Thyroid gland (tissue), 4 donors: ENCODE data around the gene HYAL1. TPM values are rescaled to one million over a fixed set of nuclear protein-coding genes. Genes with fewer than 3 reads are reported as not detected.

Source experiments
- DNase-seq, 2 donors: peaks; one replicate each; pipeline ENCODE4 v3.0.0-alpha.2; 2019
- H3K27ac ChIP-seq, 3 donors: fragments of 200-600 bp; sonication (generic); 1 replicate in 2 of 3; 2 replicates in 1 of 3; pipeline ENCODE4 v1.5.1; 2016 to 2019; ENCODE audit warnings: mild to moderate bottlenecking in 1 of 3, moderate library complexity in 1 of 3
- H3K27me3 ChIP-seq: fragments of 200-600 bp; sonication (generic); one replicate; pipeline ENCODE4 v1.5.1; 2019
- H3K36me3 ChIP-seq, 2 donors: fragments of 200-600 bp; sonication (generic); one replicate each; pipeline ENCODE4 v1.5.1; 2016 to 2019
- H3K4me1 ChIP-seq, 2 donors: fragments of 200-600 bp; sonication (generic); one replicate each; pipeline ENCODE4 v1.5.1; 2017 to 2019
- H3K4me3 ChIP-seq, 3 donors: fragments of 200-600 bp; sonication (generic); replicated peaks in 1 of 3; 1 replicate in 2 of 3; 2 replicates in 1 of 3; pipeline ENCODE4 v1.5.1; 2016; ENCODE audit warnings: mild to moderate bottlenecking in 1 of 3
- H3K9me3 ChIP-seq: fragments of 200-600 bp; sonication (generic); one replicate; pipeline ENCODE4 v1.5.1; 2017
- POLR2A ChIP-seq, 2 donors: fragments of 450-650 bp; IDR thresholded peaks; one replicate each; pipeline ENCODE4 v1.6.1; 2017; ENCODE audit warnings: antibody characterized with exemption in 2 of 2, mild to moderate bottlenecking in 2 of 2, moderate library complexity in 1 of 2
- WGBS, 2 donors: methylation state at CpG; one replicate each; pipeline ENCODE4 v1.1.5; 2017; 5-methylcytosine and 5-hydroxymethylcytosine counted together
- intact Hi-C: fragments of 100-400 bp; cut with DNase I; formaldehyde crosslinking; loops from one replicate; pipeline ENCODE4 v1.15.1; 2023
- total RNA-seq, 4 donors: library from RNA; depleted of rRNA; stranded (reverse); fragments of >200 nt; gene quantifications; one replicate each; pipeline ENCODE4 v1.2.3, GENCODE V29; 2016
- TF ChIP-seq, protein P1 (sequence below), 6 experiments: fragments of 200-600 bp in 3 of 6; fragments of 450-650 bp in 3 of 6; sonication (generic) in 3 of 6; IDR thresholded peaks; one replicate each; pipeline ENCODE4 v1.5.1; 2016 to 2019; ENCODE audit warnings: antibody characterized with exemption in 6 of 6, mild to moderate bottlenecking in 2 of 6, inconsistent platforms in 1 of 6, moderate library complexity in 1 of 6

HYAL1 gene
- total RNA-seq, 4 donors from 2014 or later: 5.8 to 13.8 (median 9.7) TPM

- no peak for TF ChIP-seq POLR2A (IDR thresholded peaks at IDR 0.05)
- TF ChIP-seq, protein P1, sequence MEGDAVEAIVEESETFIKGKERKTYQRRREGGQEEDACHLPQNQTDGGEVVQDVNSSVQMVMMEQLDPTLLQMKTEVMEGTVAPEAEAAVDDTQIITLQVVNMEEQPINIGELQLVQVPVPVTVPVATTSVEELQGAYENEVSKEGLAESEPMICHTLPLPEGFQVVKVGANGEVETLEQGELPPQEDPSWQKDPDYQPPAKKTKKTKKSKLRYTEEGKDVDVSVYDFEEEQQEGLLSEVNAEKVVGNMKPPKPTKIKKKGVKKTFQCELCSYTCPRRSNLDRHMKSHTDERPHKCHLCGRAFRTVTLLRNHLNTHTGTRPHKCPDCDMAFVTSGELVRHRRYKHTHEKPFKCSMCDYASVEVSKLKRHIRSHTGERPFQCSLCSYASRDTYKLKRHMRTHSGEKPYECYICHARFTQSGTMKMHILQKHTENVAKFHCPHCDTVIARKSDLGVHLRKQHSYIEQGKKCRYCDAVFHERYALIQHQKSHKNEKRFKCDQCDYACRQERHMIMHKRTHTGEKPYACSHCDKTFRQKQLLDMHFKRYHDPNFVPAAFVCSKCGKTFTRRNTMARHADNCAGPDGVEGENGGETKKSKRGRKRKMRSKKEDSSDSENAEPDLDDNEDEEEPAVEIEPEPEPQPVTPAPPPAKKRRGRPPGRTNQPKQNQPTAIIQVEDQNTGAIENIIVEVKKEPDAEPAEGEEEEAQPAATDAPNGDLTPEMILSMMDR (IDR thresholded peaks at IDR 0.05): no peak
- peak overlapping the region in 2 of 3 donors; percentile 58 to 86 for H3K27ac ChIP-seq
- intact Hi-C loops: no loop called here
- no peak for DNase-seq
- H3K27me3 ChIP-seq: no peaks in the 10 kb centered on the region
- peaks cover 15 to 16% of the 10 kb centered on the region in 2 donors for H3K36me3 ChIP-seq
- H3K9me3 ChIP-seq: no peaks in the 10 kb centered on the region
- WGBS, 2 donors: 84 to 90% methylated on average over 4 of the region's 4 CpGs
- H3K4me3 ChIP-seq: no peak overlapping the region
- peaks cover 35 to 76% of the 10 kb centered on the region in 2 donors for H3K4me1 ChIP-seq
Observed at GRCh38 chr3:50250514-50250913, 52.9 kb downstream of the HYAL1 start.

Other genes starting within 250 kb of the HYAL1 start
- gene RBM5, start 214.7 kb downstream of the HYAL1 start, total RNA-seq: 100 to 1,000 TPM; 230 to 337 (median 268) TPM
- 10 to 100 TPM; 13.2 to 44.2 (median 38.2) TPM for gene SEMA3F, start 148.2 kb downstream of the HYAL1 start, total RNA-seq
- not detected for gene GNAT1, start 112.0 kb downstream of the HYAL1 start, total RNA-seq
- 1 to 10 TPM; 1.1 to 5.0 (median 3.6) TPM for gene SLC38A3, start 98.3 kb downstream of the HYAL1 start, total RNA-seq
- gene GNAI2, start 67.4 kb downstream of the HYAL1 start, total RNA-seq: 100 to 1,000 TPM; 111 to 171 (median 142) TPM
- 10 to 100 TPM; 21.0 to 31.0 (median 26.5) TPM for gene SEMA3B, start 34.4 kb downstream of the HYAL1 start, total RNA-seq
- not detected for gene LSMEM2, start 24.5 kb downstream of the HYAL1 start, total RNA-seq
- 10 to 100 TPM; 63.9 to 96.5 (median 88.4) TPM for gene IFRD2, start 11.1 kb downstream of the HYAL1 start, total RNA-seq
- 1 to 10 TPM; 2.7 to 6.7 (median 3.8) TPM for gene HYAL3, start 4.2 kb downstream of the HYAL1 start, total RNA-seq
- 10 to 100 TPM in 2 of 4 donors, 1 to 10 TPM in 2; 6.9 to 15.2 (median 10.8) TPM for gene NAA80, start 4.2 kb downstream of the HYAL1 start, total RNA-seq
- 100 to 1,000 TPM; 133 to 206 (median 158) TPM for gene HYAL2, start 19.2 kb upstream of the HYAL1 start, total RNA-seq
- 10 to 100 TPM; 28.7 to 63.7 (median 42.3) TPM for gene TUSC2, start 24.6 kb upstream of the HYAL1 start, total RNA-seq
- 10 to 100 TPM; 18.9 to 42.6 (median 24.8) TPM for gene RASSF1, start 37.3 kb upstream of the HYAL1 start, total RNA-seq
- 1 to 10 TPM; 3.6 to 8.1 (median 4.4) TPM for gene ZMYND10, start 42.2 kb upstream of the HYAL1 start, total RNA-seq
- 10 to 100 TPM; 13.4 to 30.6 (median 24.7) TPM for gene NPRL2, start 47.2 kb upstream of the HYAL1 start, total RNA-seq
- 10 to 100 TPM; 23.6 to 66.0 (median 43.6) TPM for gene CYB561D2, start 47.3 kb upstream of the HYAL1 start, total RNA-seq
- gene TMEM115, start 55.9 kb upstream of the HYAL1 start, total RNA-seq: 100 to 1,000 TPM in 1 of 4 donors, 10 to 100 TPM in 3; 70.0 to 111 (median 85.1) TPM
- 1 to 10 TPM; 1.5 to 3.3 (median 2.9) TPM for gene CACNA2D2, start 200.1 kb upstream of the HYAL1 start, total RNA-seq